HEK293 (cell line): ENCODE data around the gene CPT1A.

ENCODE experiments used
- CTCF ChIA-PET: fragments of 350-600 bp; formaldehyde crosslinking; extraction: SDS; loops from one replicate; lab custom pipeline; 2021; ENCODE audit warnings: antibody characterized with exemption; lab: Yijun Ruan, JAX
- POLR2A ChIA-PET: fragments of 300-600 bp; formaldehyde crosslinking; extraction: SDS; loops from one replicate; lab custom pipeline; 2020; ENCODE audit warnings: antibody characterized with exemption, inconsistent platforms; lab: Yijun Ruan, JAX
- H3K27ac ChIP-seq: fragments of 200-500 bp; sonication (Bioruptor generic); 2 replicates; pipeline ENCODE4 v1.5.1; 2014; ENCODE audit warnings: low read depth, low read length, control low read depth, inconsistent platforms; ENCODE audit errors: extremely low read depth
- H3K36me3 ChIP-seq, 2 experiments: fragments of 200-500 bp in 1 of 2; sonication (Bioruptor generic) in 1 of 2; 1 replicate in 1 of 2; 2 replicates in 1 of 2; pipeline ENCODE4 v1.5.1; 2014 to 2017; ENCODE audit warnings: inconsistent platforms in 2 of 2, low read length in 2 of 2; ENCODE audit not compliant: control insufficient read depth in 2 of 2, insufficient read depth in 1 of 2
- H3K4me1 ChIP-seq: fragments of 200-500 bp; sonication (Bioruptor generic); 2 replicates; pipeline ENCODE4 v1.5.1; 2014; ENCODE audit warnings: mild to moderate bottlenecking, low read length, inconsistent platforms; ENCODE audit not compliant: control insufficient read depth, insufficient read depth
- H3K4me3 ChIP-seq: 2 replicates; pipeline ENCODE4 v1.5.1; 2011; ENCODE audit warnings: low read depth, mild to moderate bottlenecking, control low read depth, low read length, moderate library complexity
- H3K9me3 ChIP-seq: fragments of 200-500 bp; sonication (Bioruptor generic); 2 replicates; pipeline ENCODE4 v1.5.1; 2014; ENCODE audit warnings: low read depth, low read length, inconsistent platforms; ENCODE audit not compliant: control insufficient read depth, insufficient read depth
- BCL11A ChIP-seq: fragments of 450-650 bp; formaldehyde crosslinking; IDR thresholded peaks from 2 replicates; pipeline ENCODE4 v1.5.1; 2016; ENCODE audit warnings: low read depth, missing biosample characterization, missing genetic modification characterization
- BCL11B ChIP-seq: fragments of 450-650 bp; formaldehyde crosslinking; IDR thresholded peaks from 2 replicates; pipeline ENCODE4 v1.5.1; 2016; ENCODE audit warnings: low read depth, missing biosample characterization, missing genetic modification characterization
- EGR2 ChIP-seq: fragments of 450-650 bp; formaldehyde crosslinking; IDR thresholded peaks from 2 replicates; pipeline ENCODE4 v1.5.1; 2016; ENCODE audit warnings: low read depth, missing biosample characterization, missing genetic modification characterization
- WT1 ChIP-seq: fragments of 450-650 bp; formaldehyde crosslinking; IDR thresholded peaks from 2 replicates; pipeline ENCODE4 v1.5.1; 2016; ENCODE audit warnings: missing biosample characterization, missing genetic modification characterization
- ZBTB44 ChIP-seq: fragments of 450-650 bp; IDR thresholded peaks from 2 replicates; pipeline ENCODE4 v1.5.1; 2018; ENCODE audit warnings: missing biosample characterization, mild to moderate bottlenecking, missing genetic modification characterization
- ZFHX2 ChIP-seq: fragments of 450-650 bp; formaldehyde crosslinking; conservative IDR thresholded peaks from 2 replicates; pipeline ENCODE4 v1.5.1; 2016; ENCODE audit warnings: missing biosample characterization, missing genetic modification characterization
- ZNF146 ChIP-seq: fragments of 450-650 bp; formaldehyde crosslinking; IDR thresholded peaks from 2 replicates; pipeline ENCODE4 v1.5.1; 2016; ENCODE audit warnings: missing biosample characterization, missing genetic modification characterization
- ZNF571 ChIP-seq: fragments of 450-650 bp; formaldehyde crosslinking; IDR thresholded peaks from 2 replicates; pipeline ENCODE4 v1.5.0; 2017; ENCODE audit warnings: missing biosample characterization, missing genetic modification characterization
- ZNF621 ChIP-seq: fragments of 450-650 bp; formaldehyde crosslinking; IDR thresholded peaks from 2 replicates; pipeline ENCODE4 v1.5.1; 2017; ENCODE audit warnings: missing biosample characterization, missing genetic modification characterization
- ZNF629 ChIP-seq: fragments of 450-650 bp; formaldehyde crosslinking; IDR thresholded peaks from 2 replicates; pipeline ENCODE4 v1.5.1; 2017; ENCODE audit warnings: missing biosample characterization, missing genetic modification characterization
- ZNF658 ChIP-seq: fragments of 450-650 bp; formaldehyde crosslinking; IDR thresholded peaks from 2 replicates; pipeline ENCODE4; 2016; ENCODE audit warnings: missing biosample characterization, missing genetic modification characterization
- ZNF670 ChIP-seq: fragments of 450-650 bp; formaldehyde crosslinking; IDR thresholded peaks from 2 replicates; pipeline ENCODE4 v1.5.1; 2016; ENCODE audit warnings: missing biosample characterization, missing genetic modification characterization, low read depth
- ZNF704 ChIP-seq: fragments of 450-650 bp; formaldehyde crosslinking; IDR thresholded peaks from 2 replicates; pipeline ENCODE4 v1.5.1; 2016; ENCODE audit warnings: missing biosample characterization, missing genetic modification characterization
- ZNF747 ChIP-seq: fragments of 450-650 bp; formaldehyde crosslinking; IDR thresholded peaks from 2 replicates; pipeline ENCODE4 v1.5.1; 2016; ENCODE audit warnings: missing biosample characterization, missing genetic modification characterization
- ZNF776 ChIP-seq: fragments of 450-650 bp; formaldehyde crosslinking; IDR thresholded peaks from 2 replicates; pipeline ENCODE4 v1.5.0; 2017; ENCODE audit warnings: missing biosample characterization, missing genetic modification characterization, borderline replicate concordance
- ZNF830 ChIP-seq: fragments of 450-650 bp; IDR thresholded peaks from 2 replicates; pipeline ENCODE4 v1.5.0; 2018; ENCODE audit warnings: missing biosample characterization, missing genetic modification characterization, low read depth, mild to moderate bottlenecking, moderate library complexity
- ZNF843 ChIP-seq: fragments of 450-650 bp; formaldehyde crosslinking; IDR thresholded peaks from 2 replicates; pipeline ENCODE4 v1.5.1; 2016; ENCODE audit warnings: missing biosample characterization, missing genetic modification characterization
- TF ChIP-seq, protein P1 (sequence below): fragments of 450-650 bp; formaldehyde crosslinking; IDR thresholded peaks from 2 replicates; pipeline ENCODE4 v1.5.1; 2017; ENCODE audit warnings: missing biosample characterization, missing genetic modification characterization
- TF ChIP-seq, protein P2 (sequence below): fragments of 450-650 bp; formaldehyde crosslinking; IDR thresholded peaks from 2 replicates; pipeline ENCODE4 v1.5.1; 2017; ENCODE audit warnings: missing biosample characterization, missing genetic modification characterization

CPT1A gene

DNA sequence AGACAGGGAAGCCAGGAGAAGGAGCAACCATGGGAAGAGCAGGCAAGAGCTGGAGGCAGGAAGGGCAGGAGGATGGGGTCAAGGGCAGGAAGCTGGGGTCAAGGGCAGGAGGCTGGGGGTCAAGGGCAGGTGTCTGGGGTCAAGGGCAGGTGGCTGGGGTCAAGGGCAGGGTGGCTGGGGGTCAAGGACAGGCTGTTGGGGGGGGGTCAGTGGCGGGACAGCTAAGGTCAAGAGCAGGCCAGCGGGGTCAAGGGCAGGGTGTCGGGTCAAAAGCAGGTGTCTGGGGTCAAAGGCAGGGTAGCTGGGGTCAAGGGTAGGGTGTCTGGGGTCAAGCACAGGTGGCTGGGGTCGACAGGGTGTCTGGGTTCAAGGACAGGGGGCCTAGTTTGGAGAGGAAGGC is 24.2 kb downstream of the CPT1A start:
- Histone ChIP-seq H3K36me3 (peaks cover 0 to 14% of the 10 kb centered on the region in 2 experiments; a peak in 2 of 3 replicates), H3K4me1 (no peaks in the 10 kb centered on the region), H3K27ac (no peak overlapping the region), H3K9me3 (no peaks in the 10 kb centered on the region), H3K4me3 (no peak overlapping the region)
- TF ChIP-seq ZNF146 (tag by site-specific recombination) (no peak), ZNF704 (tag by site-specific recombination) (no peak), ZNF629 (tag by site-specific recombination) (no peak), BCL11A (tag by site-specific recombination) (peak; percentile 81), ZNF571 (tag by site-specific recombination) (no peak), ZNF776 (tag by site-specific recombination) (no peak), ZNF830 (tag by site-specific recombination) (no peak), BCL11B (tag by site-specific recombination) (peak; percentile 88)
- ChIA-PET CTCF (interaction anchor here (0.7 kb wide), 1 partner anchor 27 kb away, joined by 3 read pairs; no protein-coding TSS in a partner anchor), POLR2A (no interaction called here)

DNA sequence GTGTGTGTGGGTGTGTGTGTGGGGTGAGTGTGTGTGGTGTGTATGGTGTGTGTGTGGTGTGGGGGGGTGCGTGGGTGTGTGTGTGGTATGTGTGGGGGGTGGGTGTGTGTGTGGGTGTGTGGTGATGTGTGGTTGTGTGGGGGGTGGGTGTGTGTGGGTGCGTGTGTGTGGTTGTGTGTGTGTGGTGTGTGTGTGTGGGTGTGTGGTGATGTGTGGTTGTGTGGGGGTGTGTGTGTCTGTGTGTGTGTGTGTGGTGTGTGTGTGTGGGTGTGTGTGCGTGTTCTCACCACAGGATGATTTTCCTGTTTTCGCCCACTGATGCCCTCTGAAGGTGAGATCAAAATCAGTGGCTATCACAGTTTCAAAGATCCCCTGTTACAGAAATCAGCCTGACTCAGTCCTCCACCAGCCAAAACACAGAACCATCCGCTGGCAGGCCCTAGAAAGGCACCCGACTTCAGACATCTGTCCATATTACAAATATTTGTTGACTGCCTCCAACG is 24.7 kb downstream of the CPT1A start:
- Histone ChIP-seq H3K4me1 (no peaks in the 10 kb centered on the region), H3K36me3 (peaks cover 0 to 20% of the 10 kb centered on the region in 2 experiments; a peak in 2 of 3 replicates), H3K4me3 (no peak overlapping the region), H3K9me3 (no peaks in the 10 kb centered on the region), H3K27ac (no peak overlapping the region)
- CTCF ChIA-PET: interaction anchor here (0.7 kb wide), 1 partner anchor 27 kb away, joined by 3 read pairs; no protein-coding TSS in a partner anchor
- POLR2A ChIA-PET: no interaction called here
- TF ChIP-seq, protein P1, sequence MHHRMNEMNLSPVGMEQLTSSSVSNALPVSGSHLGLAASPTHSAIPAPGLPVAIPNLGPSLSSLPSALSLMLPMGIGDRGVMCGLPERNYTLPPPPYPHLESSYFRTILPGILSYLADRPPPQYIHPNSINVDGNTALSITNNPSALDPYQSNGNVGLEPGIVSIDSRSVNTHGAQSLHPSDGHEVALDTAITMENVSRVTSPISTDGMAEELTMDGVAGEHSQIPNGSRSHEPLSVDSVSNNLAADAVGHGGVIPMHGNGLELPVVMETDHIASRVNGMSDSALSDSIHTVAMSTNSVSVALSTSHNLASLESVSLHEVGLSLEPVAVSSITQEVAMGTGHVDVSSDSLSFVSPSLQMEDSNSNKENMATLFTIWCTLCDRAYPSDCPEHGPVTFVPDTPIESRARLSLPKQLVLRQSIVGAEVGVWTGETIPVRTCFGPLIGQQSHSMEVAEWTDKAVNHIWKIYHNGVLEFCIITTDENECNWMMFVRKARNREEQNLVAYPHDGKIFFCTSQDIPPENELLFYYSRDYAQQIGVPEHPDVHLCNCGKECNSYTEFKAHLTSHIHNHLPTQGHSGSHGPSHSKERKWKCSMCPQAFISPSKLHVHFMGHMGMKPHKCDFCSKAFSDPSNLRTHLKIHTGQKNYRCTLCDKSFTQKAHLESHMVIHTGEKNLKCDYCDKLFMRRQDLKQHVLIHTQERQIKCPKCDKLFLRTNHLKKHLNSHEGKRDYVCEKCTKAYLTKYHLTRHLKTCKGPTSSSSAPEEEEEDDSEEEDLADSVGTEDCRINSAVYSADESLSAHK (tag by site-specific recombination): no peak
- TF ChIP-seq EGR2 (tag by site-specific recombination) (peak; percentile 100), ZFHX2 (tag by site-specific recombination) (peak; percentile 100), WT1 (no peak), ZNF658 (tag by site-specific recombination) (no peak), ZNF670 (tag by site-specific recombination) (no peak), ZNF747 (tag by site-specific recombination) (no peak), ZBTB44 (tag by site-specific recombination) (no peak), ZNF621 (tag by site-specific recombination) (no peak), ZNF843 (tag by site-specific recombination) (no peak)
- TF ChIP-seq, protein P2, sequence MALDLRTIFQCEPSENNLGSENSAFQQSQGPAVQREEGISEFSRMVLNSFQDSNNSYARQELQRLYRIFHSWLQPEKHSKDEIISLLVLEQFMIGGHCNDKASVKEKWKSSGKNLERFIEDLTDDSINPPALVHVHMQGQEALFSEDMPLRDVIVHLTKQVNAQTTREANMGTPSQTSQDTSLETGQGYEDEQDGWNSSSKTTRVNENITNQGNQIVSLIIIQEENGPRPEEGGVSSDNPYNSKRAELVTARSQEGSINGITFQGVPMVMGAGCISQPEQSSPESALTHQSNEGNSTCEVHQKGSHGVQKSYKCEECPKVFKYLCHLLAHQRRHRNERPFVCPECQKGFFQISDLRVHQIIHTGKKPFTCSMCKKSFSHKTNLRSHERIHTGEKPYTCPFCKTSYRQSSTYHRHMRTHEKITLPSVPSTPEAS (tag by site-specific recombination): peak; percentile 76
